Caco-2 (cell line): Measurements from ENCODE around the gene FNDC5. TPM values are rescaled to one million over a fixed set of nuclear protein-coding genes. Genes with fewer than 3 reads are reported as not detected.

Source experiments
- BruUV-seq: library from RNA; stranded (reverse); fragments of 400-500 nt; replicated peaks from 2 replicates; lab custom pipeline; 2021; lab: Mats Ljungman, UMichigan
- CTCF ChIA-PET: fragments of 300-600 bp; sonication (Branson Sonifier 250); formaldehyde crosslinking; loops from one replicate; lab custom pipeline; 2022; ENCODE audit warnings: antibody characterized with exemption; lab: Charles Lee
- POLR2A ChIA-PET: fragments of 300-600 bp; sonication (Branson Sonifier 250); formaldehyde crosslinking; loops from one replicate; lab custom pipeline; 2022; ENCODE audit warnings: antibody characterized with exemption; lab: Charles Lee
- DNase-seq, 2 experiments: peaks; one replicate each; pipeline versions ENCODE4 v3.0.0 to v3.0.0-alpha.2; 2020 to 2022
- H3K27me3 ChIP-seq: replicated peaks from 2 replicates; pipeline ENCODE4 v1.6.0; 2011; ENCODE audit warnings: low read length; ENCODE audit not compliant: control insufficient read depth, insufficient read depth
- H3K36me3 ChIP-seq: 2 replicates; pipeline ENCODE4 v1.5.1; 2011; ENCODE audit warnings: low read length; ENCODE audit not compliant: control insufficient read depth, insufficient read depth
- H3K4me1 ChIP-seq: fragments of 250-450 bp; sonication (Bioruptor Pico); 2 replicates; pipeline ENCODE4 v1.5.1; 2020; ENCODE audit warnings: mild to moderate bottlenecking
- H3K4me3 ChIP-seq: 2 replicates; pipeline ENCODE4 v1.5.1; 2011; ENCODE audit warnings: low read depth, mild to moderate bottlenecking, control low read depth, low read length
- H3K9me3 ChIP-seq: fragments of 250-450 bp; sonication (Bioruptor Pico); 2 replicates; pipeline ENCODE4 v1.5.1; 2020; ENCODE audit warnings: mild to moderate bottlenecking, moderate library complexity
- H3K27ac Mint-ChIP-seq: one replicate; pipeline ENCODE4 v1.8.0; 2022; ENCODE audit warnings: mixed read lengths; ENCODE audit not compliant: unreplicated experiment
- H3K27me3 Mint-ChIP-seq: one replicate; pipeline ENCODE4 v1.8.0; 2022; ENCODE audit warnings: mixed read lengths; ENCODE audit not compliant: insufficient read depth, unreplicated experiment
- H3K36me3 Mint-ChIP-seq: one replicate; pipeline ENCODE4 v1.8.0; 2022; ENCODE audit warnings: mild to moderate bottlenecking, mixed read lengths; ENCODE audit not compliant: insufficient read depth, unreplicated experiment
- H3K4me1 Mint-ChIP-seq: one replicate; pipeline ENCODE4 v1.8.0; 2022; ENCODE audit warnings: low read depth, mixed read lengths; ENCODE audit not compliant: unreplicated experiment
- H3K4me3 Mint-ChIP-seq: one replicate; pipeline ENCODE4 v1.8.0; 2022; ENCODE audit warnings: mild to moderate bottlenecking, moderate library complexity, mixed read lengths; ENCODE audit not compliant: unreplicated experiment
- H3K9me3 Mint-ChIP-seq: one replicate; pipeline ENCODE4 v1.8.0; 2022; ENCODE audit warnings: mixed read lengths; ENCODE audit not compliant: unreplicated experiment
- CTCF ChIP-seq, 2 experiments: fragments of 200-600 bp in 1 of 2; IDR thresholded peaks; 1 replicate in 1 of 2; 2 replicates in 1 of 2; pipeline versions ENCODE4 v1.5.1 to v1.8.0; 2011 to 2022; ENCODE audit warnings: antibody characterized with exemption in 1 of 2, control low read depth in 1 of 2, inconsistent platforms in 1 of 2, low read depth in 1 of 2, low read length in 1 of 2, mild to moderate bottlenecking in 1 of 2, moderate library complexity in 1 of 2; ENCODE audit not compliant: insufficient read depth in 1 of 2, severe bottlenecking in 1 of 2, unreplicated experiment in 1 of 2
- intact Hi-C: fragments of 100-400 bp; cut with micrococcal nuclease; formaldehyde crosslinking; loops from one replicate; pipeline ENCODE4 v1.10.0; 2022; ENCODE audit not compliant: unreplicated experiment
- total RNA-seq: library from RNA; stranded (reverse); gene quantifications from 2 replicates; pipeline ENCODE4 v1.2.3, GENCODE V29; 2022

FNDC5 gene
- total RNA-seq, 1 experiment from 2014 or later: 1.1 TPM

- no peak for TF ChIP-seq CTCF (IDR thresholded peaks at IDR 0.05; ENCODE audit: insufficient read depth in 1 of 2, low read depth in 1 of 2, low read length in 1 of 2, severe bottlenecking in 1 of 2, unreplicated experiment in 1 of 2)
- intact Hi-C loops: no loop called here
- no peaks in the 10 kb centered on the region for H3K36me3 ChIP-seq
- peaks cover 17% of the 10 kb centered on the region for H3K4me1 Mint-ChIP-seq
- H3K9me3 Mint-ChIP-seq: no peaks in the 10 kb centered on the region
- H3K4me3 ChIP-seq: peak overlapping the region; percentile 36
- peak overlapping the region; percentile 62 for H3K4me3 Mint-ChIP-seq
- H3K27ac Mint-ChIP-seq: no peak overlapping the region
- no peaks in the 10 kb centered on the region for H3K9me3 ChIP-seq
- no peaks in the 10 kb centered on the region; the same call in 1 of the 2 replicates for H3K27me3 ChIP-seq
- peaks cover 6% of the 10 kb centered on the region for H3K36me3 Mint-ChIP-seq
- CTCF ChIA-PET: interaction anchor here (1.0 kb wide), 1 partner anchor 10 kb away, joined by 3 read pairs; no protein-coding TSS in a partner anchor
- no TSS peak for BruUV-seq
- DNase-seq: no peak
- POLR2A ChIA-PET: no interaction called here
- no peaks in the 10 kb centered on the region for H3K4me1 ChIP-seq
- H3K27me3 Mint-ChIP-seq: no peaks in the 10 kb centered on the region
Observed at GRCh38 chr1:32871364-32872191, 866 bp upstream of the FNDC5 start.

GRCh38 chr1:32869923-32870614 is 643 bp downstream of the FNDC5 start:
- H3K27me3 Mint-ChIP-seq: no peaks in the 10 kb centered on the region
- no peak for DNase-seq
- H3K9me3 ChIP-seq: no peaks in the 10 kb centered on the region
- intact Hi-C loops: no loop called here
- no peaks in the 10 kb centered on the region for H3K9me3 Mint-ChIP-seq
- peaks cover 7% of the 10 kb centered on the region for H3K36me3 Mint-ChIP-seq
- POLR2A ChIA-PET: no interaction called here
- H3K27ac Mint-ChIP-seq: no peak overlapping the region
- H3K4me3 Mint-ChIP-seq: peak overlapping the region; percentile 72
- CTCF ChIA-PET: no interaction called here
- H3K4me1 Mint-ChIP-seq: peaks cover 12% of the 10 kb centered on the region
- TF ChIP-seq CTCF (IDR thresholded peaks at IDR 0.05; ENCODE audit: insufficient read depth in 1 of 2, low read depth in 1 of 2, low read length in 1 of 2, severe bottlenecking in 1 of 2, unreplicated experiment in 1 of 2): no peak
- no TSS peak for BruUV-seq
- H3K4me1 ChIP-seq: no peaks in the 10 kb centered on the region
- H3K27me3 ChIP-seq: no peaks in the 10 kb centered on the region; the same call in 1 of the 2 replicates
- no peaks in the 10 kb centered on the region for H3K36me3 ChIP-seq
- H3K4me3 ChIP-seq: peak overlapping the region; percentile 28

GRCh38 chr1:32868806-32869455 is 1.8 kb downstream of the FNDC5 start:
- Mint-ChIP-seq H3K27me3 (no peaks in the 10 kb centered on the region), H3K27ac (no peak overlapping the region), H3K36me3 (peaks cover 11% of the 10 kb centered on the region), H3K4me3 (peak overlapping the region; percentile 72), H3K4me1 (peaks cover 10% of the 10 kb centered on the region), H3K9me3 (no peaks in the 10 kb centered on the region)
- BruUV-seq: no TSS peak
- POLR2A ChIA-PET: no interaction called here
- no peak overlapping the region for H3K4me3 ChIP-seq
- H3K27me3 ChIP-seq: no peaks in the 10 kb centered on the region; the same call in 1 of the 2 replicates
- CTCF ChIA-PET: no interaction called here
- no peak for DNase-seq
- intact Hi-C loops: no loop called here
- H3K9me3 ChIP-seq: no peaks in the 10 kb centered on the region
- H3K4me1 ChIP-seq: no peaks in the 10 kb centered on the region
- no peaks in the 10 kb centered on the region for H3K36me3 ChIP-seq
- no peak for TF ChIP-seq CTCF (IDR thresholded peaks at IDR 0.05; ENCODE audit: insufficient read depth in 1 of 2, low read depth in 1 of 2, low read length in 1 of 2, severe bottlenecking in 1 of 2, unreplicated experiment in 1 of 2)
